Pancreas (tissue), 10 donors: ENCODE results near the gene FAM210A. TPM values are rescaled to one million over a fixed set of nuclear protein-coding genes. Genes with fewer than 3 reads are reported as not detected.
A peak's percentile ranks its signal among the peaks of the same experiment; 100 is the strongest.

Experiments used
- ATAC-seq, 4 donors: fragments of 200-7000 bp; cut with Tn5 transposase; one replicate each; pipeline versions ENCODE4 v1.8.0 to v1.9.1; 2020; ENCODE audit warnings: mild to moderate bottlenecking in 4 of 4, moderate library complexity in 4 of 4
- DNase-seq, 6 donors: peaks; one replicate each; pipeline ENCODE4 v3.0.0-alpha.2; 2020
- FAIRE-seq: peaks from 2 replicates; lab custom pipeline; 2012; peaks lifted over from hg19 to GRCh38; lab: Jason Lieb, UNC
- H3K27ac ChIP-seq, 4 donors: fragments of 200-600 bp; sonication (generic); 1 replicate in 3 of 4; 2 replicates in 1 of 4; pipeline versions ENCODE4 v1.5.0 to v1.8.0; 2020
- H3K27me3 ChIP-seq, 4 donors: fragments of 200-600 bp; one replicate each; pipeline ENCODE4 v1.8.0; 2021
- H3K36me3 ChIP-seq, 3 donors: fragments of 200-600 bp; sonication (generic) in 1 of 3; one replicate each; pipeline versions ENCODE4 v1.5.0 to v1.8.0; 2020 to 2021
- H3K4me1 ChIP-seq, 3 donors: fragments of 200-600 bp; one replicate each; pipeline ENCODE4 v1.8.0; 2021
- H3K4me3 ChIP-seq, 4 donors: fragments of 200-600 bp; sonication (generic) in 2 of 4; one replicate each; pipeline versions ENCODE4 v1.5.0 to v1.8.0; 2020 to 2021
- H3K9me3 ChIP-seq, 4 donors: fragments of 200-600 bp; one replicate each; pipeline ENCODE4 v1.8.0; 2021
- CTCF ChIP-seq, 4 donors: fragments of 200-600 bp; sonication (generic) in 3 of 4; IDR thresholded peaks; one replicate each; pipeline versions ENCODE4 v1.5.0 to v1.8.0; 2021; ENCODE audit warnings: antibody characterized with exemption in 4 of 4
- WGBS, 2 donors: extraction: QIAGEN DNeasy Blood & Tissue Kit; methylation state at CpG; one replicate each; pipeline ENCODE4 v1.1.7; 2013; 5-methylcytosine and 5-hydroxymethylcytosine counted together
- intact Hi-C, 3 donors: fragments of 100-400 bp; cut with DNase I; formaldehyde crosslinking; loops; one replicate each; pipeline versions ENCODE4 v1.11.1 to v1.14.2; 2022
- polyA plus RNA-seq, 2 donors: library from polyadenylated mRNA; stranded (reverse); fragments of 200-250 nt; gene quantifications; one replicate each; pipeline ENCODE4 v1.2.3, GENCODE V29; 2013
- total RNA-seq, 6 donors: library from RNA; stranded (reverse); fragmentation: NEBNext Ultra II Directional in 4 of 6; extraction: Animal tissue kit (Norgen Biotek cat#: 25700) in 4 of 6; gene quantifications; one replicate each; pipeline versions ENCODE4 v1.2.1 to v1.2.4, GENCODE V29; 2021 to 2023
- donor health status: healthy with polysubstance abuse.
- donor health status: DM: no; HTN: no; CAD: no; lungs with moderate emphysema.
- donor health status: DM: no; HTN: no; CAD: no.
- donor health status: control.
- donor health status: control.
- donor health status: Bipolar disorder and iron deficiency.
- donor health status: DM: yes; HTN: yes; CAD: no.
- donor health status: DM: no; HTN: no; CAD: no.
- donor health status: DM: no; HTN: no; CAD: no.
- donor health status: DM: yes; HTN: yes; CAD: no.

Gene FAM210A
- total and polyA plus RNA-seq, 8 donors, result 1.5 to 7.2 (median 3.1) TPM

DNA sequence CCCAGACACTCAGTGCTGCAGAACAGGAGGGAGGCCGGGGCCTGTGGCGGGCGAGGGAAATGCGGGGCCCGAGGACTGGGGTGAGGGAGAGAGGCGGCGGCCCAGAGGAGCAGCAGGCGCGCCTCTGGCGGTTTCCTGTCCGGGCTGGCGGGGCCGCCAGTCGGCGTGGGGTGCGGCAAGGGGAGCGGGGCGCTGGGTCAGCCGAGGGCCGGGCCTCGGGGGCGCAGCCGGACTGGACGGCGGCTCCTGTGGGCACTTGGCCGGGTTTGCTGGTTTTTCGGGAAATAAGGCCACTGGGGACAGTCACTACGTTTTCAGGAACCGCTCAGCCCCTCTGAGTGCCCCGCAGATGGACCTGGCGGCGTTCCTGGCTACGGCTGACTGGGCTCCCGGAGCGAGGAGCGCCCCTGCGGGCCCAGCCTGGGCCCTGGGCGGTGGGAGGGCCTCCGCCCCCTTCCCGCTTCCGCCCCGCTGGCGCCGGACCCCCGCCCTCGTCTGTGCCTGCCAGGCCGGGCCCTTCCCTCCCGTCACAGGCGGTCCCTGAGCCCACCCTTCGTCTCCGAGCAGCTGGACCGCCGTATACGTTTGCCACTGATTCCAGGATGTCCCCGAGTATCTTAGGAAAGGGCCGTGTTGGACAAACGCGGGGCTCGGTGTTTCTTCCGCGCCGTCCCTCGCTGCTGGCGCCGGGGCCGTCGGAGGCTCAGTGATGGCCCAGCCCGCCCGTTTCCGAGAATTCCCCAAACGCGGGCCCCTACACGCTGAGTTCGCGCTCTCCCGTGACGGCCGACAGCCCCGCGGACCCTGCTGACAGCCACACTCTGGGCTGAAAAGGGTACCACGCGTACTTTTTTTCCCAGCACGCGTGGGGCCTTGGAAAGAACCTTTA, 84.6 kb downstream of the FAM210A start:
- 30% methylated on average over 73 to 84 of the region's 84 CpGs for WGBS, 2 donors
- Histone ChIP-seq H3K27me3 (no peaks in the 10 kb centered on the region), H3K4me1 (no peaks in the 10 kb centered on the region), H3K9me3 (no peaks in the 10 kb centered on the region), H3K27ac (peak overlapping the region in 2 of 4 donors; percentile 4 to 7), H3K4me3 (peak overlapping the region in 3 of 4 donors; percentile 1 to 41 (median 4)), H3K36me3 (no peaks in the 10 kb centered on the region)
- ATAC-seq (peak in 3 of 4 donors; percentile 44 to 73 (median 58)), FAIRE-seq (no peak), DNase-seq (no peak)
- intact Hi-C loops, result no loop called here
- no peak for TF ChIP-seq CTCF (IDR thresholded peaks at IDR 0.05)

GRCh38 chr18:13640266-13640860, 86.0 kb downstream of the FAM210A start:
- intact Hi-C loops, result no loop called here
- H3K27ac ChIP-seq, result no peak overlapping the region
- no peak for ATAC-seq
- FAIRE-seq, result no peak
- no peaks in the 10 kb centered on the region for H3K27me3 ChIP-seq
- TF ChIP-seq CTCF (IDR thresholded peaks at IDR 0.05), result no peak
- no peak overlapping the region for H3K4me3 ChIP-seq
- WGBS, 2 donors, result 78 to 82% methylated on average over 10 of the region's 10 CpGs
- DNase-seq, result no peak
- H3K9me3 ChIP-seq, result no peaks in the 10 kb centered on the region
- no peaks in the 10 kb centered on the region for H3K36me3 ChIP-seq
- H3K4me1 ChIP-seq, result no peaks in the 10 kb centered on the region

GRCh38 chr18:13638719-13639595, 87.4 kb downstream of the FAM210A start:
- DNase-seq, result no peak
- no peak for FAIRE-seq

DNA sequence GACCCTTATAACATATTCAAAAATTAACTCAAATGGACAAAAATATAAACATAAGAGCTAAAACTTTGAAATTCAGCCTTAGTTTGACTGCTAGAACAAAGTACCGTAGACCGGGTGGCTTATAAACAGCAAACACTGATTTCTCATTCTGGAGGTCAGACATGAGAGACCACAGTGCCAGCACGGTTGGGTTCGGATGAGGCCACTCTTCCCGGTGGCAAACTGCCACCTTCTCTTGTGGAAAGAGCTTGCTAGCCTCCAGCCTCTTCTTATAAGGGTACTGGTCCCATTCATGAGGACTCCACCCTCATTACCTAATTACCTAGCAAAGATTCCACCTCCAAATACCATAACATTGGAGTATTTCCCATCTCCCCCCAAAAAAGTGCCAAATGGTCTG, 91.3 kb downstream of the FAM210A start:
- intact Hi-C loops, result loop anchor here in 1 of 3 donors (10.0 kb wide), 1 partner anchor 420 kb away; the partner anchor contains the start of gene LDLRAD4
- WGBS, 2 donors, result 83 to 91% methylated on average over 5 of the region's 5 CpGs
- no peak for TF ChIP-seq CTCF (IDR thresholded peaks at IDR 0.05)
- no peak for ATAC-seq
- Histone ChIP-seq H3K4me1 (no peaks in the 10 kb centered on the region), H3K27me3 (no peaks in the 10 kb centered on the region), H3K4me3 (no peak overlapping the region), H3K9me3 (no peaks in the 10 kb centered on the region), H3K36me3 (no peaks in the 10 kb centered on the region), H3K27ac (no peak overlapping the region)
- no peak for FAIRE-seq
- DNase-seq, result no peak

More at GRCh38 chr18:13638719-13639595, 87.4 kb downstream of the FAM210A start:
- no peaks in the 10 kb centered on the region for H3K4me1 ChIP-seq
- no peak for TF ChIP-seq CTCF (IDR thresholded peaks at IDR 0.05)
- H3K9me3 ChIP-seq, result no peaks in the 10 kb centered on the region
- no peaks in the 10 kb centered on the region for H3K36me3 ChIP-seq
- intact Hi-C loops, result loop anchor here in 1 of 3 donors (10.0 kb wide), 1 partner anchor 424 kb away; the partner anchor contains the start of gene LDLRAD4
- no peak overlapping the region for H3K4me3 ChIP-seq
- no peak for ATAC-seq
- no peak overlapping the region for H3K27ac ChIP-seq
- no peaks in the 10 kb centered on the region for H3K27me3 ChIP-seq
- 81% methylated on average over 10 of the region's 10 CpGs for WGBS, 2 donors
